ENCODE data around the gene CEP250.

The CEP250 gene

GRCh38 chr20:35473684-35474083, 18.3 kb downstream of the CEP250 start:
- TF ChIP-seq CTCF (IDR thresholded peaks at IDR 0.05; ENCODE audit: low read depth, low read length) = no peak
- in situ Hi-C loops (cut with HindIII; ENCODE audit: low sequenced_read_pairs) = no loop called here
- no peak for DNase-seq (ENCODE audit: low read depth, low spot score)
- no peak overlapping the region for H3K4me3 ChIP-seq (ENCODE audit: low read depth, low read length)

- no peak for TF ChIP-seq CTCF (IDR thresholded peaks at IDR 0.05; ENCODE audit: low read depth, low read length)
These were observed 19.0 kb downstream of the CEP250 start for GRCh38 chr20:35474303-35474871.

DNA sequence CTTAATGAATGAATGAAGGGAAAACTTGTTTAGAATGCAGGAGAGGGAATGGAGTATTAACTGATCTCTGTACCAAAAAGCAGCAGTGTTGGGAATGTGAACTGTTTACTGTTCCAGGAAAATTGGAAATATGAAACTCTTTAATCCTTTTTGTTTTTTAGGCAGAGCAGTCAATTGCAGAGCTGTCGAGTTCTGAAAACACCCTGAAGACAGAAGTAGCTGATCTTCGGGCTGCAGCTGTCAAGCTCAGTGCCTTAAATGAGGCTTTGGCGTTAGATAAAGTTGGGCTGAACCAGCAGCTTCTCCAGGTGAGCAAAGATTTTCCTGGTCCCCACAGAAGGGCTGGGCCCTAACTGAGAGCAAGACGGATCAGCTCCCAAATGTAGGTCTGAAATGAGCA, 20.9 kb downstream of the CEP250 start:
- no peak for TF ChIP-seq CTCF (IDR thresholded peaks at IDR 0.05; ENCODE audit: low read depth, low read length)
- H3K4me3 ChIP-seq (ENCODE audit: low read depth, low read length) = no peak overlapping the region
- in situ Hi-C loops (cut with HindIII; ENCODE audit: low sequenced_read_pairs) = no loop called here
- DNase-seq (ENCODE audit: low read depth, low spot score) = no peak

More at GRCh38 chr20:35474303-35474871, 19.0 kb downstream of the CEP250 start:
- in situ Hi-C loops (cut with HindIII; ENCODE audit: low sequenced_read_pairs) = no loop called here
- no peak for DNase-seq (ENCODE audit: low read depth, low spot score)
- H3K4me3 ChIP-seq (ENCODE audit: low read depth, low read length) = no peak overlapping the region

DNA sequence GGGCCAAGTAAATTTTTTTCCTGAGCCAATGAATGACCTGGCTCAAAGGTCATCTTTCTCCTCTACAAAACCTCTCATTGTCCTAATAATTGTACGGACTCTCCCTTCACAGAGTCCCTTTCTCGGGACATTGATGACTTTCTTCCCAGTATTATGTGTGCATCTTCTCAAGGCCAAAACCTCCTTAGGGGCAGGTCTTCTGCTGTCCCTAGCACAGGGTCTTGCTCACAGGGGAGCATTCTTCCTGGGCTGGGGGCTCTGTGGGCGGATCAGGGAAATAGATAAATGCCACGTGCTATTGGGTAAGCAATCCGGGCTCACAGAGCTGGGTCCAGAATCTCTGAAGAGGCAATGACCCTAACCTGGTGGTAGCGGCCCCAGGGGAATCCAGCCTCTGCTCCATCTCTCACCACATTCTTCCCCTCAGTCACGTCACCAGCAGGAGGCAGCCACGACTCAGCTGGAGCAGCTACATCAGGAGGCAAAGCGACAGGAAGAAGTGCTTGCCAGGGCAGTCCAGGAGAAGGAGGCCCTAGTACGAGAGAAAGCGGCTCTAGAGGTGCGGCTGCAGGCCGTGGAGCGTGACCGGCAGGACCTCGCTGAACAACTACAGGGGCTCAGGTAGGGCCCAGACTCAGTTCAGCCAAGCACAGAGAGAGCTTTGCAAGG, 23.5 kb downstream of the CEP250 start:
- peak; percentile 17 for TF ChIP-seq CTCF (IDR thresholded peaks at IDR 0.05; ENCODE audit: low read depth, low read length)
- H3K4me3 ChIP-seq (ENCODE audit: low read depth, low read length) = no peak overlapping the region
- in situ Hi-C loops (cut with HindIII; ENCODE audit: low sequenced_read_pairs) = no loop called here
- no peak for DNase-seq (ENCODE audit: low read depth, low spot score)

DNA sequence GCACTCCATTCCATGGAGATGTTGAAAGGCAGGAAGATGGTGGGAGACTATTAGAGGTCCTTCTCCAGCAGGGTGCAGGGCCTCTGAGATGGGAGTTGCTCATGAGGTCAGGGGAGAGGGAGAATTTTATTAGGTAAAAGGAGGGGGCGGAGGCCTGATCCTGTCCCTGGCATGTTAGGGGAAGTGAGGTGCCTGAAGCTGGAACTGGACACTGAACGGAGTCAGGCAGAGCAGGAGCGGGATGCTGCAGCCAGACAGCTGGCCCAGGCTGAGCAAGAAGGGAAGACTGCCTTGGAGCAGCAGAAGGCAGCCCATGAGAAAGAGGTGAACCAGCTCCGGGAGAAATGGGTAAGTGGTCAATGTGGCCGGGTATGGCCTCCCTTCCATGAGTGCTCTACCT, 24.4 kb downstream of the CEP250 start:
- no peak overlapping the region for H3K4me3 ChIP-seq (ENCODE audit: low read depth, low read length)
- no peak for DNase-seq (ENCODE audit: low read depth, low spot score)
- no peak for TF ChIP-seq CTCF (IDR thresholded peaks at IDR 0.05; ENCODE audit: low read depth, low read length)
- in situ Hi-C loops (cut with HindIII; ENCODE audit: low sequenced_read_pairs) = no loop called here

DNA sequence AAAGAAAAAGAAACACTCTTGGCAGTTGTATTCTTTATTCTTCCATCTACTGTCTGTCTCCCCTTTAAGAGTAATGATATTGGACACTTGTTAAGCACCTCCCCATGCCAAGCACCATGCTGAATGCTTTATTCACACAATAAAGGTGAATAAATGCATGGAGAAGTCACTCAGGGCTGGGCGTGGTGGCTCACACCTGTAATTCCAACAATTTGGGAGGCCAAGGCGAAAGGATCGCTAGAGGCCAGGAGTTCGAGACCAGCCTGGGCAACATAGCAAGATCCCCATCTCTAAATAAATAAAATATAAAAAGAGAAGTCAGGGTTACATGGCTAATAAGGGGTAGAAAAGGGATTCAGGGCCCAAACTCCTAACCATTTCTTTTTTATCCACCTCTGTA, 32.1 kb downstream of the CEP250 start:
- no peak for DNase-seq (ENCODE audit: low read depth, low spot score)
- TF ChIP-seq CTCF (IDR thresholded peaks at IDR 0.05; ENCODE audit: low read depth, low read length) = no peak
- in situ Hi-C loops (cut with HindIII; ENCODE audit: low sequenced_read_pairs) = no loop called here
- H3K4me3 ChIP-seq (ENCODE audit: low read depth, low read length) = no peak overlapping the region
